ENCODE results near the gene CDK5RAP1.

CDK5RAP1 gene

DNA sequence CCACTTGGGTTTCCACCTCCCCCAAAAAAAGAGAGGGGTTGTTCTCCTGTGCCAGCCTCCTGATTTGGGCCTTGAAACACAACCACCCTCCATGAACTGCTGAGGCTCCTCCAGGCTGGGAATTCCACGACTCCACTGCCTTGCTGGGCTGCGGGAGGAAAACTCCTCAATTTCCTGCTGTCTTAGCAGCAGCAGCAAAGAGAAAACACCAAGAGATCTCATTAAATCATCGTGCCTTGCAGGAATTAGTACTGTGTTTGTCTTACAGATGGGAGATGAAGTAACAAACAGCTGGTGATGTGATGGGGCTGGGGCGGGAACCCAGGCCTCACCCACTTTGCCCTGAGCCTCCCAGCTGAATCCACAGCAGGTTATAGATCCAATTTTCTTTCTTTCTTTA is 89.3 kb downstream of the CDK5RAP1 start:
- no peak overlapping the region for H3K4me3 ChIP-seq (ENCODE audit: low read depth, low read length)
- H3K9me3 ChIP-seq: no peaks in the 10 kb centered on the region
- H3K36me3 ChIP-seq: no peaks in the 10 kb centered on the region
- no peak for DNase-seq
- no peaks in the 10 kb centered on the region for H3K4me1 ChIP-seq
- TF ChIP-seq, protein P1, sequence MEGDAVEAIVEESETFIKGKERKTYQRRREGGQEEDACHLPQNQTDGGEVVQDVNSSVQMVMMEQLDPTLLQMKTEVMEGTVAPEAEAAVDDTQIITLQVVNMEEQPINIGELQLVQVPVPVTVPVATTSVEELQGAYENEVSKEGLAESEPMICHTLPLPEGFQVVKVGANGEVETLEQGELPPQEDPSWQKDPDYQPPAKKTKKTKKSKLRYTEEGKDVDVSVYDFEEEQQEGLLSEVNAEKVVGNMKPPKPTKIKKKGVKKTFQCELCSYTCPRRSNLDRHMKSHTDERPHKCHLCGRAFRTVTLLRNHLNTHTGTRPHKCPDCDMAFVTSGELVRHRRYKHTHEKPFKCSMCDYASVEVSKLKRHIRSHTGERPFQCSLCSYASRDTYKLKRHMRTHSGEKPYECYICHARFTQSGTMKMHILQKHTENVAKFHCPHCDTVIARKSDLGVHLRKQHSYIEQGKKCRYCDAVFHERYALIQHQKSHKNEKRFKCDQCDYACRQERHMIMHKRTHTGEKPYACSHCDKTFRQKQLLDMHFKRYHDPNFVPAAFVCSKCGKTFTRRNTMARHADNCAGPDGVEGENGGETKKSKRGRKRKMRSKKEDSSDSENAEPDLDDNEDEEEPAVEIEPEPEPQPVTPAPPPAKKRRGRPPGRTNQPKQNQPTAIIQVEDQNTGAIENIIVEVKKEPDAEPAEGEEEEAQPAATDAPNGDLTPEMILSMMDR (IDR thresholded peaks at IDR 0.05; ENCODE audit: low read depth, low read length): no peak
- H3K27me3 ChIP-seq: no peaks in the 10 kb centered on the region

DNA sequence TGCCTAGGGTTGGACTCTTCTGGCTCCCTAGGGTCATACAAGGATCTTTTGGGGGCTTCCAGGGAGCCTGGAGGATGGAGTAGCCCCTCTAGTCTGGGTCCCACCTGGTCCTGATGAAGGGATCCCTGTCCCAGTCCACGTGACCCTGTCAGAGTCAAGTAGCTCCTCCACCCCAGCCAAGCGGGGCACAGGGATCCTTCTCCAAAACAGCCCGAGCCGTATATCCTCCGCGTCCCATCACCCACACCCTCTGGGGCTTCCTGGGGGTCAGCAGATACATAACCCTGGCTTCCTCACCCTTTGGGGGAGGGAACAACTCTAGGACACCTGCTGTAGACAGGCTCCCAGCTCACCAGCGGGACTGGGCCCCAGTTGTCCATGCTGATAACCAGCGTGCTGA is 90.3 kb downstream of the CDK5RAP1 start:
- no peaks in the 10 kb centered on the region for H3K4me1 ChIP-seq
- TF ChIP-seq, protein P1 (IDR thresholded peaks at IDR 0.05; ENCODE audit: low read depth, low read length): no peak
- DNase-seq: no peak
- H3K9me3 ChIP-seq: no peaks in the 10 kb centered on the region
- H3K36me3 ChIP-seq: no peaks in the 10 kb centered on the region
- H3K27me3 ChIP-seq: no peaks in the 10 kb centered on the region
- no peak overlapping the region for H3K4me3 ChIP-seq (ENCODE audit: low read depth, low read length)

DNA sequence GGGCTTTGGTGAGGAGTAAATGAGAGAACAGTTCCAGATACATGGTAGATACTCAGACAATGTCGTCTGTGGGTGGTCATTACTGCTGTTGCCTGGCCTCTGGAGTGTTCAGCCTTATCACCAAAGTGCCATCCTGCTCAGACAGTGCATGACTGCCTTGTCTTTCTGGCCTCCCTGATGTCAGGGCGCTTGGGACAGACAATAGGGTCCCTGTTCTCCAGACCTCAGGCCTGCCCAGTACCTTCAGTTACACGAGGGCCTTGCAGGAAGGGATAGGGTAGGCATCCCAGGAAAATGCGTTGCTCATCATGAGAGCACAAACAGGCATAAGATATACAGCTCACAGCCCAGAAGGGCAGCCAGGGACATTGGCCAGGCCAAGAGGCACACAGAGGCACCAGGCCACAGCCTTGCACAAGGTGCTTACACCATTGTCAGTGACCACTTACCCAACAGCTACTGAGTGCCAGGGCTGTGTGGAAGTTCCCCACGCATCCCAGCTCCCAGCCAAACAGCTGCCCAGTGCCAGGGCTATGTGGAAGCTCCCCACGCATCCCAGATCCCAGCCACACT is 90.9 kb downstream of the CDK5RAP1 start:
- no peaks in the 10 kb centered on the region for H3K27me3 ChIP-seq
- DNase-seq: no peak
- no peaks in the 10 kb centered on the region for H3K9me3 ChIP-seq

DNA sequence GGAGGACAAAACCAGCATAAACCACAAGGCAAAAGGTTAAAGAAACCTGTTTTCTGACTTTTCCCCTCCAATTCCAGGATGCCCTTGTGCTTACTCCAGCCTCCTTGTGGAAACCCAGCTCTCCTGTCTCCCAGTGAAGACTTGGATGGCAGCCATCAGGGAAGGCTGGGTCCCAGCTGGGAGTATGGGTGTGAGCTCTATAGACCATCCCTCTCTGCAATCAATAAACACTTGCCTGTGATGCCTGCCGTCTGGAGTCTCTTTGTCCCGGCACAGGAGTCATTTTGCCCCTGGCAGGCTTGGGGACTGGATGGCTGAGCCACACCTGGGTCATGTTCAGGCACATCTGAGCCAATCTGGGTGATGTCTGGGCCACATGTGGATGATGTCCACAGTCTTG is 91.7 kb downstream of the CDK5RAP1 start:
- DNase-seq: no peak
- no peaks in the 10 kb centered on the region for H3K9me3 ChIP-seq
- no peaks in the 10 kb centered on the region for H3K27me3 ChIP-seq
- no peaks in the 10 kb centered on the region for H3K4me1 ChIP-seq
- H3K36me3 ChIP-seq: no peaks in the 10 kb centered on the region
- H3K4me3 ChIP-seq (ENCODE audit: low read depth, low read length): no peak overlapping the region
- TF ChIP-seq, protein P1 (IDR thresholded peaks at IDR 0.05; ENCODE audit: low read depth, low read length): no peak

More for the DNA sequence above, 90.9 kb downstream of the CDK5RAP1 start:
- TF ChIP-seq, protein P1 (IDR thresholded peaks at IDR 0.05; ENCODE audit: low read depth, low read length): no peak
- H3K4me1 ChIP-seq: no peaks in the 10 kb centered on the region
- no peaks in the 10 kb centered on the region for H3K36me3 ChIP-seq
- H3K4me3 ChIP-seq (ENCODE audit: low read depth, low read length): no peak overlapping the region
